Activated T-helper 1 cell treated with Interleukin-2 at 50 U/mL for 16 hours (primary cell): ENCODE data around the gene ANO9.

Experiments used
- DNase-seq: peaks from one replicate; pipeline ENCODE4 v3.0.0-alpha.2; 2020; ENCODE audit warnings: low read depth

Gene ANO9

DNA sequence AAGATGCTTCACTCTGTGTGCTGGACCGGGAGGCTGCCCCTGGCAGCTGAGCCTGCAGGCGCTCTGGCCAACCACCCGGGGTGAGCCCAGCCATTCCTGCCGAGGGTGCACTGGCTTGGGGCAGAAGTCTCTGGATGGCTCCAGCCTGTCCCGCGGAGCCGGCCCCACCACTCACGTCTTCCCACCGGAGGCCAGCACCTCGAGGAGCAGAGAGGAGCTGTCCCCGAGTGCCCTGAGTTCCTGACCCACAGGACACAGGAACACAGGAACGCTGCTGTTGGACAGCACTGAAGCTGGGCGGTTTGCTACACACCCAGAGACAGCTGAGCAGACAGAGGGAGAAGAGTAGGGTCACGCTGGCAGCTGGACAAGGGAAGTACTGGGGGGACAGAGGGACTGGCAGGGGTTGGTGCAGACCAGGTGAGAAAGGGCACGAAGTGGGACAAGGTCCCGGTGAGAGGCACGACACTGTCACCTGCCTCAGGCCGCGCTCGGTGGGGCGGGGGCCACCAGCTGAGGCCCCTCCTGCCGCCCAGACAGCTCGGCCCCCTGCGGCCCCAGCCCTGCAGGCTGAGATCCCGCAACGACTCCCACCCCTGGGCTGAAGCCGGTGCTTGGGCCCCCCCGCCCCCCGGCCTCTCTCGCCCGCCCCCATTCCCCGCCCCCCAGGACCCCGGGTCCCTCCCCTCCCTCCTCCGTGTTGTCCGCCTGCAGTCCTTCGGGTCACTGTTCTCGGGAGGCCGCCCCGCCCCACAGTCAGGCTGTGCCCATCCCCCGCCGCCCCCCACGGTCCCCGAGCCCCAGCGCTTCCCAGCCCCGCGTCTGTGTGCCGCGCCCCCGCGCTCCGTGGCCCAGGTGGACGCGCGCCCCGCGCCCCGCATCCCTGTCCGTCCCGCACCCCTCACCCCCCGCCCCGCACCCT lies 73.1 kb downstream of the ANO9 start:
- no peak for DNase-seq

- no peak for DNase-seq
Measured at GRCh38 chr11:367956-368413, 73.8 kb downstream of the ANO9 start.
